Ovary (tissue), 3 donors: ENCODE measurements around the gene DYRK2.

Experiments
- CTCF ChIP-seq, 3 donors: fragments of 450-650 bp in 2 of 3; fragments of 200-600 bp in 1 of 3; IDR thresholded peaks; one replicate each; pipeline versions ENCODE4 v1.5.1 to v1.8.0; 2016 to 2022; ENCODE audit warnings: antibody characterized with exemption in 3 of 3, mild to moderate bottlenecking in 1 of 3
- EP300 ChIP-seq: sonication (generic); formaldehyde crosslinking; IDR thresholded peaks from one replicate; pipeline ENCODE4 v1.6.1; 2017; ENCODE audit warnings: antibody characterized with exemption
- POLR2A ChIP-seq: fragments of 450-650 bp; IDR thresholded peaks from one replicate; pipeline ENCODE4 v1.6.1; 2017; ENCODE audit warnings: antibody characterized with exemption, mild to moderate bottlenecking, moderate library complexity
- donor health status: DM: no; HTN: no; CAD: no.

GRCh38 chr12:67693894-67694293 is 45.3 kb downstream of the DYRK2 start:
- TF ChIP-seq POLR2A (no peak), CTCF (IDR thresholded peaks at IDR 0.05) (no peak), EP300 (no peak)
